Limb (tissue), 2 donors: ENCODE measurements around the gene PSMG4.

Experiments
- DNase-seq, 2 donors: peaks; one replicate each; pipeline ENCODE4 v3.0.0-alpha.2; 2016; ENCODE audit errors: extremely low spot score in 2 of 2

Gene PSMG4

GRCh38 chr6:3288711-3289663, 30.2 kb downstream of the PSMG4 start:
- DNase-seq: peak in 1 of 2 donors; percentile 22

GRCh38 chr6:3289664-3290055, 30.9 kb downstream of the PSMG4 start:
- DNase-seq: peak in 1 of 2 donors; percentile 26

- DNase-seq: peak in 1 of 2 donors; percentile 8
Observed at GRCh38 chr6:3290149-3290930, 31.6 kb downstream of the PSMG4 start.

GRCh38 chr6:3290931-3291211, 32.1 kb downstream of the PSMG4 start:
- DNase-seq: peak in 1 of 2 donors; percentile 4

GRCh38 chr6:3291346-3291745, 32.6 kb downstream of the PSMG4 start:
- no peak for DNase-seq

- DNase-seq: peak in 1 of 2 donors; percentile 11
Observed at GRCh38 chr6:3291987-3292386, 33.2 kb downstream of the PSMG4 start.

GRCh38 chr6:3292431-3293197, 33.9 kb downstream of the PSMG4 start:
- DNase-seq: peak in 1 of 2 donors; percentile 21

- DNase-seq: peak in 1 of 2 donors; percentile 20
Observed at GRCh38 chr6:3293271-3294155, 34.8 kb downstream of the PSMG4 start.

- peak in 1 of 2 donors; percentile 14 for DNase-seq
Observed at GRCh38 chr6:3294396-3294795, 35.6 kb downstream of the PSMG4 start.

GRCh38 chr6:3294921-3295871, 36.4 kb downstream of the PSMG4 start:
- DNase-seq: peak in 1 of 2 donors; percentile 32

- DNase-seq: peak in 1 of 2 donors; percentile 12
Observed at GRCh38 chr6:3296078-3296477, 37.3 kb downstream of the PSMG4 start.

- peak in 1 of 2 donors; percentile 12 for DNase-seq
Observed at GRCh38 chr6:3296537-3296936, 37.8 kb downstream of the PSMG4 start.

GRCh38 chr6:3297006-3297405, 38.3 kb downstream of the PSMG4 start:
- DNase-seq: peak in 1 of 2 donors; percentile 16

- DNase-seq: no peak
Observed at GRCh38 chr6:3297909-3298308, 39.2 kb downstream of the PSMG4 start.

GRCh38 chr6:3299221-3299620, 40.5 kb downstream of the PSMG4 start:
- DNase-seq: no peak

- no peak for DNase-seq
Observed at GRCh38 chr6:3301506-3301905, 42.8 kb downstream of the PSMG4 start.

GRCh38 chr6:3303795-3304411, 45.2 kb downstream of the PSMG4 start:
- DNase-seq: no peak

- DNase-seq: no peak
Observed at GRCh38 chr6:3304500-3305215, 45.9 kb downstream of the PSMG4 start.

- no peak for DNase-seq
Observed at GRCh38 chr6:3305216-3305565, 46.4 kb downstream of the PSMG4 start.
